GM23248 (cell line): Measurements from ENCODE around the gene HOXD1. TPM values are rescaled to one million over a fixed set of nuclear protein-coding genes. Genes with fewer than 3 reads are reported as not detected.

Experiments
- DNase-seq: peaks from one replicate; pipeline ENCODE4 v3.0.0-alpha.2; 2015
- H2AFZ ChIP-seq: fragments of 200-600 bp; sonication (generic); 2 replicates; pipeline ENCODE4 v1.6.1; 2016; ENCODE audit warnings: antibody characterized with exemption
- H3F3A ChIP-seq: fragments of 200-600 bp; sonication (generic); 2 replicates; pipeline ENCODE4 v1.6.1; 2016; ENCODE audit warnings: mild to moderate bottlenecking, antibody characterized with exemption, mixed run types; ENCODE audit not compliant: insufficient read depth
- H3K27ac ChIP-seq: fragments of 200-600 bp; sonication (generic); 2 replicates; pipeline ENCODE4 v1.5.1; 2016; ENCODE audit warnings: mild to moderate bottlenecking
- H3K27me3 ChIP-seq: fragments of 200-600 bp; sonication (generic); replicated peaks from 2 replicates; pipeline ENCODE4 v1.6.1; 2016; ENCODE audit warnings: mild to moderate bottlenecking; ENCODE audit not compliant: insufficient read depth
- H3K36me3 ChIP-seq: fragments of 200-600 bp; sonication (generic); 2 replicates; pipeline ENCODE4 v1.6.1; 2016; ENCODE audit warnings: low read depth, mild to moderate bottlenecking
- H3K4me1 ChIP-seq: fragments of 200-600 bp; sonication (generic); 2 replicates; pipeline ENCODE4 v1.6.1; 2016; ENCODE audit warnings: mild to moderate bottlenecking; ENCODE audit not compliant: insufficient read depth
- H3K4me2 ChIP-seq: fragments of 200-600 bp; sonication (generic); one replicate; pipeline ENCODE4 v1.6.1; 2016; ENCODE audit warnings: mild to moderate bottlenecking; ENCODE audit not compliant: unreplicated experiment
- H3K4me3 ChIP-seq: fragments of 200-600 bp; sonication (generic); 2 replicates; pipeline ENCODE4 v1.5.1; 2016; ENCODE audit warnings: mild to moderate bottlenecking
- H3K79me2 ChIP-seq: fragments of 200-600 bp; sonication (generic); 2 replicates; pipeline ENCODE4 v1.6.1; 2016; ENCODE audit warnings: mild to moderate bottlenecking; ENCODE audit not compliant: insufficient read depth
- H3K9ac ChIP-seq: fragments of 200-600 bp; sonication (generic); 2 replicates; pipeline ENCODE4 v1.6.1; 2016; ENCODE audit warnings: mild to moderate bottlenecking
- H3K9me2 ChIP-seq: fragments of 200-600 bp; sonication (generic); 2 replicates; pipeline ENCODE4 v1.6.1; 2016; ENCODE audit warnings: mixed run types, mild to moderate bottlenecking, moderate library complexity; ENCODE audit not compliant: insufficient read depth
- H3K9me3 ChIP-seq: fragments of 200-600 bp; sonication (generic); one replicate; pipeline ENCODE4 v1.6.1; 2017; ENCODE audit warnings: low read depth
- H4K20me1 ChIP-seq: fragments of 200-600 bp; sonication (generic); 2 replicates; pipeline ENCODE4 v1.6.0; 2016; ENCODE audit not compliant: insufficient read depth
- EZH2 ChIP-seq: fragments of 200-600 bp; sonication (generic); IDR thresholded peaks from 2 replicates; pipeline ENCODE4 v1.6.1; 2018; ENCODE audit warnings: antibody characterized with exemption, mild to moderate bottlenecking; ENCODE audit not compliant: insufficient read depth, poor library complexity, severe bottlenecking
- EZH2phosphoT487 ChIP-seq: fragments of 200-600 bp; sonication (generic); IDR thresholded peaks from 2 replicates; pipeline ENCODE4 v1.6.1; 2018; ENCODE audit warnings: antibody characterized with exemption, moderate library complexity, mild to moderate bottlenecking, low read depth; ENCODE audit not compliant: insufficient read depth
- WGBS, 2 experiments: methylation state at CpG; one replicate each; pipeline ENCODE4 v1.1.6; 2015 to 2017; ENCODE audit warnings: low lambda C conversion rate in 2 of 2, low coverage in 1 of 2; ENCODE audit errors: missing lambda C conversion rate in 2 of 2; 5-methylcytosine and 5-hydroxymethylcytosine counted together
- in situ Hi-C: fragments of 300-500 bp; cut with MboI; formaldehyde crosslinking; loops from 2 replicates; pipeline ENCODE4 v1.15.0; 2020
- polyA plus RNA-seq: library from polyadenylated mRNA; unstranded; fragments of >200 nt; fragmentation: Nextera tagmentation; extraction: Ambion mirVana; gene quantifications from 2 replicates; pipeline ENCODE4 v1.2.1, GENCODE V29; 2016
- total RNA-seq: library from RNA; depleted of rRNA; stranded (reverse); fragments of >200 nt; shearing (Covaris generic); gene quantifications from 2 replicates; pipeline ENCODE4 v1.2.3, GENCODE V29; 2014

The HOXD1 gene
- total and polyA plus RNA-seq, 2 experiments from 2014 or later = 0.43 to 2.2 TPM

- no peaks in the 10 kb centered on the region for H3K27me3 ChIP-seq
- no peaks in the 10 kb centered on the region for H3K9me2 ChIP-seq
- H3K27ac ChIP-seq = no peak overlapping the region
- no peak for DNase-seq
- H3K36me3 ChIP-seq = no peaks in the 10 kb centered on the region
- no peaks in the 10 kb centered on the region for H3F3A ChIP-seq
- no peak overlapping the region for H3K4me3 ChIP-seq
- H3K9ac ChIP-seq = no peak overlapping the region
- no peak overlapping the region for H3K4me2 ChIP-seq
- H3K79me2 ChIP-seq = peaks cover 96% of the 10 kb centered on the region
- H4K20me1 ChIP-seq = peaks cover 2% of the 10 kb centered on the region; the same call in 1 of the 2 replicates
- TF ChIP-seq EZH2 (no peak), EZH2phosphoT487 (no peak)
- H3K9me3 ChIP-seq = no peaks in the 10 kb centered on the region
- H3K4me1 ChIP-seq = no peaks in the 10 kb centered on the region
- in situ Hi-C loops = loop anchor here (10.0 kb wide), 1 partner anchor 308 kb away; no protein-coding TSS in a partner anchor
- no peak overlapping the region for H2AFZ ChIP-seq
Measured at GRCh38 chr2:176146645-176147044, 41.8 kb upstream of the HOXD1 start.

- Histone ChIP-seq H3K79me2 (peaks cover 93% of the 10 kb centered on the region), H3K4me3 (no peak overlapping the region), H4K20me1 (peaks cover 2% of the 10 kb centered on the region; the same call in 1 of the 2 replicates), H2AFZ (no peak overlapping the region), H3K9ac (no peak overlapping the region), H3F3A (no peaks in the 10 kb centered on the region), H3K4me1 (no peaks in the 10 kb centered on the region), H3K9me3 (no peaks in the 10 kb centered on the region), H3K4me2 (no peak overlapping the region), H3K9me2 (no peaks in the 10 kb centered on the region), H3K27me3 (no peaks in the 10 kb centered on the region), H3K27ac (no peak overlapping the region), H3K36me3 (no peaks in the 10 kb centered on the region)
- in situ Hi-C loops = loop anchor here (10.0 kb wide), 1 partner anchor 307 kb away; no protein-coding TSS in a partner anchor
- 93 to 96% methylated on average over 32 of the region's 32 CpGs for WGBS, 2 experiments
- DNase-seq = no peak
- TF ChIP-seq EZH2phosphoT487 = no peak
- no peak for TF ChIP-seq EZH2
Measured at GRCh38 chr2:176147210-176147799, 41.2 kb upstream of the HOXD1 start.

- no peaks in the 10 kb centered on the region for H3K27me3 ChIP-seq
- H2AFZ ChIP-seq = no peak overlapping the region
- no peaks in the 10 kb centered on the region for H3K9me2 ChIP-seq
- peaks cover 2% of the 10 kb centered on the region; the same call in 1 of the 2 replicates for H4K20me1 ChIP-seq
- no peaks in the 10 kb centered on the region for H3F3A ChIP-seq
- in situ Hi-C loops = loop anchor here (10.0 kb wide), 1 partner anchor 307 kb away; no protein-coding TSS in a partner anchor
- TF ChIP-seq EZH2phosphoT487 (no peak), EZH2 (no peak)
- DNase-seq = no peak
- H3K4me1 ChIP-seq = no peaks in the 10 kb centered on the region
- H3K9ac ChIP-seq = no peak overlapping the region
- 87% methylated on average over 28 to 31 of the region's 31 CpGs for WGBS, 2 experiments
- H3K27ac ChIP-seq = no peak overlapping the region
- H3K36me3 ChIP-seq = peaks cover 4% of the 10 kb centered on the region; the same call in 1 of the 2 replicates
- H3K4me2 ChIP-seq = no peak overlapping the region
- peaks cover 86% of the 10 kb centered on the region for H3K79me2 ChIP-seq
- H3K4me3 ChIP-seq = no peak overlapping the region
- no peaks in the 10 kb centered on the region for H3K9me3 ChIP-seq
Measured at GRCh38 chr2:176147800-176148496, 40.5 kb upstream of the HOXD1 start.

- Histone ChIP-seq H3K36me3 (peaks cover 4% of the 10 kb centered on the region; the same call in 1 of the 2 replicates), H3K27me3 (no peaks in the 10 kb centered on the region), H3K9me3 (no peaks in the 10 kb centered on the region), H3K4me3 (no peak overlapping the region), H2AFZ (no peak overlapping the region), H4K20me1 (peaks cover 2% of the 10 kb centered on the region; the same call in 1 of the 2 replicates), H3K27ac (no peak overlapping the region), H3K79me2 (peaks cover 77% of the 10 kb centered on the region), H3F3A (0 out of 2 replicates have a peak, but pooled peaks cover 5% of the 10 kb centered on the region), H3K4me2 (no peak overlapping the region), H3K4me1 (no peaks in the 10 kb centered on the region), H3K9me2 (no peaks in the 10 kb centered on the region), H3K9ac (no peak overlapping the region)
- 97 to 99% methylated on average over 11 of the region's 11 CpGs for WGBS, 2 experiments
- TF ChIP-seq EZH2 (no peak), EZH2phosphoT487 (no peak)
- no peak for DNase-seq
- in situ Hi-C loops = loop anchor here (10.0 kb wide), 1 partner anchor 306 kb away; no protein-coding TSS in a partner anchor
Measured at GRCh38 chr2:176148751-176149421, 39.6 kb upstream of the HOXD1 start.
